ENCODE measurements around the gene OCIAD2. TPM values are rescaled to one million over a fixed set of nuclear protein-coding genes. Genes with fewer than 3 reads are reported as not detected.
"Not testable (repeated sequence)": the region's sequence is repeated elsewhere in the genome, so short reads cannot be mapped to it uniquely, and the experiment has no call there.

The OCIAD2 gene
- total RNA-seq, 1 donor from 2014 or later, result 58.9 TPM

- DNase-seq (ENCODE audit: extremely low read depth, low read depth, low spot score), result no peak
Observed at GRCh38 chr4:48907706-48908477, 1.3 kb upstream of the OCIAD2 start.

GRCh38 chr4:48905363-48906015, 1.1 kb downstream of the OCIAD2 start:
- no peak for DNase-seq (ENCODE audit: extremely low read depth, low read depth, low spot score)

DNA sequence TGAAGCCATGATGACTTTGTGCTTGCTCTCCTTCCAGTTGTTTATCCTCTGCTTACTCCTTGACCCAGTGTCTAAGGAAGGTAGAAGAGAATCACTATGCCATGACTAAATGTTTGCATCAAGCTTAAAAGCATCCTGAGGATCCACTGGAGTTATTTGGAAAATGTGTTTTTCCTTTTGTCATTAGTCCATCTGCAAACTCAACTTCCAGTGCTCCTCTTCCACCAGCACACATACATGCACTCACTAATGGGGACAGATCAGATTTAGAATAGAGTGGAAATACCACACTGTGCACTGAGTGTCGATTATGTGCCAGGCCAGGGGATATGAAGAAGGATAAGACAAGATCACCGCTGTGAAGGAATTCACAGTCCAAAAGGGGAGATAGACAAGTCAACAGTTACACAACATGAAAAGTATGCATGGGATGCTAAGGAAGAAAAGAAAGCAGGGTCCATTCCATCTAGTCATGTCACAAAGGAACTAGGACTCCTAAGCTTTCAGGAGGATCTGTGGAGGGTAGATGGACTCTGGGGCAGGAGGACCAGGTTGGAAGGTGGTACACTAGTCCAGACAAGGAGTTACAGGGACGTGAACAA, 1.9 kb downstream of the OCIAD2 start:
- DNase-seq (ENCODE audit: extremely low read depth, low read depth, low spot score), result no peak

DNA sequence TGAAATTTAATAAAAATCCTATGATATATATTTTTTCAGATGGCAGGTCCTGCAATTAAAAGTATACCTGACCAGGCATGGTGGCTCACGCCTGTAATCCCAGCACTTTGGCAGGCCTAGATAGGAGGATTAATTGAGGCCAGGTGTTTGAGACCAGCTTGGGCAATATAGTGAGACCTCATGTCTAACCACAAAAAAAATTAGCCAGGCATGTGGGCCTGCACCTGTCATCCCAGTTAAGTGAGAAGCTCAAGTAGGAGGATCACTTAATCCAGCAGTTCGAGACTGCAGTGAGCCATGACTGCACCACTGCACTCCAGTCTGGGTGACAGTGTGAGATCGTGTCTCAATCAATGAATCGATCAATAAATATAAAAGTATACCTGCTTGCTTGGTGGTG, 2.5 kb downstream of the OCIAD2 start:
- DNase-seq (ENCODE audit: extremely low read depth, low read depth, low spot score), result no peak

- DNase-seq (ENCODE audit: extremely low read depth, low read depth, low spot score), result no peak
Observed at GRCh38 chr4:48902266-48902665, 4.3 kb downstream of the OCIAD2 start.

- DNase-seq (ENCODE audit: extremely low read depth, low read depth, low spot score), result no peak
Observed at GRCh38 chr4:48901196-48901595, 5.4 kb downstream of the OCIAD2 start.

DNA sequence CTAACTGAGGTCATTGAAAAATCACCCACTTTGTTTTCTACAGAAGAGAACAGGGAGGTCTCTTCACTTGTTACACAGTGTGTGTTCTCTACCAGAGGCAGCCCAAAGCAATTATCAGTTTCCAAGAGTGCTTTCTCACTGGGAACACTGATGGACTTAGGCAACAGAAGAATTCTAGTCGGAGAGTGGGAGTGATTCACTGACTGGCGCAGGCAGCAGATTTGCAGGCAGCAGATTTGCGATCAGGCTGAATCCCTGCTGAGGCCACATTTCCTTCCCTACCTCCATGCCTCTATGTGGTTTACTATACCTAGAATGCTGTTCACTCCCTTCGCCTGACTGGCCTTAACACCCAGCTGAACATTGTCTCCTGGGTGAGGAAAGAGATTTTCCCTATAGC, 6.6 kb downstream of the OCIAD2 start:
- DNase-seq (ENCODE audit: extremely low read depth, low read depth, low spot score), result no peak

DNA sequence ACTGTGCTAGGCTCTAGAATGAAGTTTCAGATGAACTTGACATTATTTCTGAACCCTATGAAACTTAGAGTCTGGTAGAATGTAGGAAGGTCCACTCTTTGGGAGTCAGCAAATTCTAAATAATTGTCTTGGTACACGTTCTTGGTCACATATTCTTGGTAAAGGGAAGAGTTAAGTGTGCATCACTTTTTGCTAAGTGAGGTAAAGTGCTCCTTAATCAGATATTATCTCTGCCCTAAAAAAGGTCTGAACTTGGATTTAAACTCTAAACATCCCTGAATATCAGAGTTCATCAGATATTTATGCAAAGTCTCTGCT, 7.2 kb downstream of the OCIAD2 start:
- DNase-seq (ENCODE audit: extremely low read depth, low read depth, low spot score), result no peak

- DNase-seq (ENCODE audit: extremely low read depth, low read depth, low spot score), result no peak
Observed at GRCh38 chr4:48898733-48899431, 7.7 kb downstream of the OCIAD2 start.

GRCh38 chr4:48896845-48897244, 9.7 kb downstream of the OCIAD2 start:
- no peak for DNase-seq (ENCODE audit: extremely low read depth, low read depth, low spot score)

DNA sequence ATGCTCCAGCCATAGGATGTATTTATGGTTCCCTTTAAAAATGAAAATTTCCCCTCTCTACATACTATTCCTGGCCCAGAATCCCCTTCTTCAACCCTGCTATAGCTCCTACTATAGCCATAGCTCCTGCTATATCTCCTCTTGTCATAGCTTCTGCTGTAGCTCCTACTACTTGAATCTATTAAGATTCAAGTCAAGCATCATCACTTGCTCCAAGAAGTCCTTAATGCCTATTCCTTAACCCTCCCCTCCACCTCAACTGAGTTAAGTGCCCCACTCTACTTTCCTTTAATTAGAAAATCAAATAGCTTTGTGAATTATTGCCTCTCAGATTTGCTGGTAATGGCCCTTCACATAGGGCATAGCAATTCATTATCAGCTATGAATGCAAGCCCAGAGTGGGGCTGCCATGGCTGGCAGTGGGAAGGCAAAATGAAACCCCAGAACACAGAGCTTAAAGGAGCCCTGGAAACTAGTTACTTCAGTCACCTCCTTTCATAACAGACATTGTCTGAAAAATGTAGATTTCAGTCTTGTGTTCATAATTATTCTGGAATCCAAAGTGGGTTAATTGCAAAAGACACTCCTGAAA, 15.4 kb downstream of the OCIAD2 start:
- DNase-seq (ENCODE audit: extremely low read depth, low read depth, low spot score), result no peak

GRCh38 chr4:48889750-48890149, 16.8 kb downstream of the OCIAD2 start:
- not testable (repeated sequence) for DNase-seq (ENCODE audit: extremely low read depth, low read depth, low spot score)

GRCh38 chr4:48881646-48882045, 24.9 kb downstream of the OCIAD2 start:
- not testable (repeated sequence) for DNase-seq (ENCODE audit: extremely low read depth, low read depth, low spot score)

GRCh38 chr4:48879561-48880442, 26.8 kb downstream of the OCIAD2 start:
- no peak for DNase-seq (ENCODE audit: extremely low read depth, low read depth, low spot score)

DNA sequence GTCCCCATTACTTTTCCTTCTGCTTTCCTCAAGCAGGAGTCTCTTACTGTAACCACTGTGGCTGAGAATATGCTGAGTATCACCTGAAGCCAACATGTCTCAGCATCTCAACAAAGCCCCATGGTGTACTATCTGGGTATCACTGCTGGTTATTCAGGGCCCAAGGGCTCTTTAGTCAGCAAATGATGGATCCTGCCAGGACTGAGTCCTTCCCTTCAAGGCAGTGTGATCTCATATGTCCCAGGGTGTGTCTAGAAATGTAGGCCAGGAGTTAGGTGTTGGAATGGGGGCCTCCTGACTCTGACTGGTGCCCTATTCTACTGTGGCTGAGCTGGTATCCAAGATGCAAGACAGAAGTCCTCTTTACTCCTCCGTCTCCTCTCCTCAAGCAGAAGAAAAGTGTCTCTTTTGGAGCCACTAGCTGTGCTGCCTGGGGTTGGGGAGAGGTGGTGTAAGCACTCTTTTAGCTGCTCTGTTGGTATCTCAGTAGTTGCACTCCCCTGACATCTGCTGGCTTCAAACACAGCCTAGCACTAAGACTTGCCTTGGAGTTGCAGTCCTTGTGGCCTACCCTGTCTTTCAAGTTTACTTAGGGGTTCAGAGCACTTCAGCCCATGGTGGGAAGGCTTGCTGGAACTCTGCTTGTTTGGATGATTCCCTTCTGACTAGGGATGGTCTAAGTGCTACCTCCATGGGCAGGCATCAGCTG, 28.6 kb downstream of the OCIAD2 start:
- no peak for DNase-seq (ENCODE audit: extremely low read depth, low read depth, low spot score)

GRCh38 chr4:48864696-48865095, 41.9 kb downstream of the OCIAD2 start:
- DNase-seq (ENCODE audit: extremely low read depth, low read depth, low spot score), result not testable (repeated sequence)

DNA sequence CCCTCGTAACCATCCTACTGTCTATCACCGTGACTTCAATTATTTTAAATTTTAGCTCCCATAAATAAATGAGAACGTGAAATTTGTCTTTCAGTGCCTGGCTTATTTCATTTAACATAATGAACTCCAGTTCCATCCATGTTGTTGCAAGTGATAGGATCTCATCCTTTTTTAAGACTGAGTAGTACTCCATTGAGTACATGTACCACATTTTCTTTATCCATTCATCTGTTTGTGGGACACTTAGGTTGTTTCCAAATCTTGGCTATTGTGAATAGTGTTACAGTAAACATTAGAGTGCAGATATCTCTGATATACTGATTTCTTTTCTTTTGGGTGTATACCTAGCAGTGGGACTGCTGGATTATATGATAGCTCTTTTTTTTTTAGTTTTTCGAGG, 42.8 kb downstream of the OCIAD2 start:
- DNase-seq (ENCODE audit: extremely low read depth, low read depth, low spot score), result no peak

DNA sequence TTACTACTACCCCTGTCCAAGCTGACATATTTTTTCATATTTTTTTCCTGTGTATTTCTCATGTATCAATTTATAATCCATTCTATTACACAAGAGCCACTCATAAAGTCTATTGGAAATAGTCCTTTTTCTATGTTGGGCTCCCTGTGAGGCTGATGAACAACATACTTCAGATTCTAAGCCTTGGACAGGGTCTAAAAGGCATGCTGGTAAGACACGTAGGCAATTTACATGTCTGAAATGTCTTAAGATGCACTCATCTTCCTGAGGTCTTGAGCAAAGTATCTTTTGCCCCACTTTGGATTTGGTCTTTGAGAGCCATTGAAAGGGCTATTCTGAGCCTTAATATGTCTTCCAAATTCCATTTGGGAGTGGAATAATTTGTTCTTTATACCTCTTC, 43.9 kb downstream of the OCIAD2 start:
- no peak for DNase-seq (ENCODE audit: extremely low read depth, low read depth, low spot score)

DNA sequence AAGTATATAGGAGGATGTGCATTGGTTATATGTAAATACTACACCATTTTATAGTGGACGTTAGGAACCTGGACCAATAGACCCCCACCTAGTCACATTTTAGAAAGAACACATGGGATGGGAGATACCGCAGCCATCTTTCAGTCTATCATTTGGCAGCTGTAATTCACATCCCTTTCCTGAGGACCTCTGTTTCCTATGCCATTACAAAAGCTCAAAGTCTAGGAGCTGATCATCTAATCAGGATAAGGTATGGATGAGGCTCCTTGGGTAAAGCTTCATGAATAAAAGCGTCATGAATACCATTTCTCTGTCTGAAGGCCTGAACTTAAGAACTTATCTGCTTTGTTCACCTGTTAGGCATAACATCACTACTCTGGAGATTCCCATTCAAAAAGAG, 44.5 kb downstream of the OCIAD2 start:
- no peak for DNase-seq (ENCODE audit: extremely low read depth, low read depth, low spot score)

GRCh38 chr4:48858130-48858529, 48.4 kb downstream of the OCIAD2 start:
- DNase-seq (ENCODE audit: extremely low read depth, low read depth, low spot score), result no peak

Data from glomerular endothelial cell (primary cell).